Mononuclear cell (primary cell): ENCODE measurements around the gene TRIM52. TPM values are rescaled to one million over a fixed set of nuclear protein-coding genes. Genes with fewer than 3 reads are reported as not detected.

ENCODE experiments used
- H3K27me3 ChIP-seq: 2 replicates; pipeline ENCODE4 v1.6.0; 2011; ENCODE audit warnings: low read length, control low read depth; ENCODE audit not compliant: insufficient read depth
- H3K4me1 ChIP-seq: 2 replicates; pipeline ENCODE4 v1.5.1; 2011; ENCODE audit warnings: mild to moderate bottlenecking, low read length, control low read depth; ENCODE audit not compliant: insufficient read depth
- H3K4me3 ChIP-seq: 2 replicates; pipeline ENCODE4 v1.5.1; 2011; ENCODE audit warnings: mild to moderate bottlenecking, low read length, moderate library complexity
- H3K9me3 ChIP-seq: 2 replicates; pipeline ENCODE4 v1.5.1; 2011; ENCODE audit warnings: low read depth, mild to moderate bottlenecking, control low read depth, low read length
- total RNA-seq: library from RNA; depleted of rRNA; stranded (reverse); fragments of >200 nt; gene quantifications from one replicate; pipeline ENCODE4 v1.2.3, GENCODE V29; 2012

Gene TRIM52
- total RNA-seq, 1 donor: 17.5 TPM

GRCh38 chr5:181265092-181265671, 4.2 kb upstream of the TRIM52 start:
- Histone ChIP-seq H3K9me3 (no peaks in the 10 kb centered on the region), H3K4me1 (peaks cover 12% of the 10 kb centered on the region), H3K27me3 (no peaks in the 10 kb centered on the region), H3K4me3 (no peak overlapping the region)

GRCh38 chr5:181263633-181264032, 2.7 kb upstream of the TRIM52 start:
- Histone ChIP-seq H3K27me3 (no peaks in the 10 kb centered on the region), H3K4me3 (no peak overlapping the region), H3K4me1 (peaks cover 27% of the 10 kb centered on the region), H3K9me3 (no peaks in the 10 kb centered on the region)

- H3K9me3 ChIP-seq: no peaks in the 10 kb centered on the region
- peaks cover 43% of the 10 kb centered on the region for H3K4me1 ChIP-seq
- H3K4me3 ChIP-seq: peak overlapping the region; percentile 98
- H3K27me3 ChIP-seq: no peaks in the 10 kb centered on the region
These were observed 542 bp upstream of the TRIM52 start for GRCh38 chr5:181261320-181262049.

GRCh38 chr5:181259974-181260719, 796 bp downstream of the TRIM52 start:
- Histone ChIP-seq H3K4me1 (peaks cover 47% of the 10 kb centered on the region), H3K4me3 (peak overlapping the region; percentile 98), H3K27me3 (no peaks in the 10 kb centered on the region), H3K9me3 (no peaks in the 10 kb centered on the region)

- H3K27me3 ChIP-seq: no peaks in the 10 kb centered on the region
- H3K9me3 ChIP-seq: no peaks in the 10 kb centered on the region
- H3K4me3 ChIP-seq: peak overlapping the region; percentile 98
- peaks cover 47% of the 10 kb centered on the region for H3K4me1 ChIP-seq
These were observed 1.7 kb downstream of the TRIM52 start for GRCh38 chr5:181259283-181259682.

GRCh38 chr5:181258576-181258975, 2.4 kb downstream of the TRIM52 start:
- H3K4me1 ChIP-seq: peaks cover 47% of the 10 kb centered on the region
- H3K9me3 ChIP-seq: no peaks in the 10 kb centered on the region
- H3K27me3 ChIP-seq: no peaks in the 10 kb centered on the region
- no peak overlapping the region for H3K4me3 ChIP-seq

GRCh38 chr5:181255836-181256578, 4.9 kb downstream of the TRIM52 start:
- H3K9me3 ChIP-seq: no peaks in the 10 kb centered on the region
- no peaks in the 10 kb centered on the region for H3K27me3 ChIP-seq
- peaks cover 48% of the 10 kb centered on the region for H3K4me1 ChIP-seq
- no peak overlapping the region for H3K4me3 ChIP-seq

- Histone ChIP-seq H3K4me3 (no peak overlapping the region), H3K4me1 (peaks cover 44% of the 10 kb centered on the region), H3K9me3 (no peaks in the 10 kb centered on the region), H3K27me3 (no peaks in the 10 kb centered on the region)
These were observed 5.7 kb downstream of the TRIM52 start for GRCh38 chr5:181255276-181255675.

- H3K27me3 ChIP-seq: no peaks in the 10 kb centered on the region
- H3K4me1 ChIP-seq: peaks cover 64% of the 10 kb centered on the region
- H3K4me3 ChIP-seq: no peak overlapping the region
- no peaks in the 10 kb centered on the region for H3K9me3 ChIP-seq
These were observed 12.7 kb downstream of the TRIM52 start for GRCh38 chr5:181248277-181248676.

GRCh38 chr5:181246276-181247049, 14.5 kb downstream of the TRIM52 start:
- Histone ChIP-seq H3K4me1 (peaks cover 76% of the 10 kb centered on the region), H3K27me3 (no peaks in the 10 kb centered on the region), H3K4me3 (peak overlapping the region; percentile 83), H3K9me3 (no peaks in the 10 kb centered on the region)

GRCh38 chr5:181245427-181246275, 15.3 kb downstream of the TRIM52 start:
- Histone ChIP-seq H3K4me3 (peak overlapping the region; percentile 83), H3K27me3 (no peaks in the 10 kb centered on the region), H3K4me1 (peaks cover 77% of the 10 kb centered on the region), H3K9me3 (no peaks in the 10 kb centered on the region)

- no peaks in the 10 kb centered on the region for H3K27me3 ChIP-seq
- H3K4me1 ChIP-seq: peaks cover 62% of the 10 kb centered on the region
These were observed 17.2 kb downstream of the TRIM52 start, which contains the start of gene RACK1 for GRCh38 chr5:181243564-181244343. Gene RACK1, minus strand, starts transcription at chr5:181243906. Its CDS starts 106 bp downstream, at chr5:181243800.

GRCh38 chr5:181243018-181243563, 17.9 kb downstream of the TRIM52 start:
- peaks cover 56% of the 10 kb centered on the region for H3K4me1 ChIP-seq
- H3K27me3 ChIP-seq: no peaks in the 10 kb centered on the region
- H3K9me3 ChIP-seq: no peaks in the 10 kb centered on the region
- H3K4me3 ChIP-seq: peak overlapping the region; percentile 82

More at GRCh38 chr5:181243564-181244343, 17.2 kb downstream of the TRIM52 start, which contains the start of gene RACK1:
- Histone ChIP-seq H3K9me3 (no peaks in the 10 kb centered on the region), H3K4me3 (peak within 1 kb of the TSS; percentile 82)
